Muscle layer of colon (tissue), 2 donors: ENCODE measurements around the gene ARHGAP12.
"Not testable (repeated sequence)": the region's sequence is repeated elsewhere in the genome, so short reads cannot be mapped to it uniquely, and the experiment has no call there.

Experiments
- H3K27ac ChIP-seq: one replicate; pipeline ENCODE4 v1.7.0; 2013; ENCODE audit warnings: low read depth, mild to moderate bottlenecking, low read length, moderate library complexity
- H3K27me3 ChIP-seq, 2 donors: one replicate each; pipeline ENCODE4 v1.7.0; 2013; ENCODE audit warnings: low read length in 2 of 2, mild to moderate bottlenecking in 2 of 2; ENCODE audit not compliant: insufficient read depth in 2 of 2, control insufficient read depth in 1 of 2
- H3K36me3 ChIP-seq: one replicate; pipeline ENCODE4 v1.7.0; 2013; ENCODE audit warnings: mild to moderate bottlenecking, low read length; ENCODE audit not compliant: insufficient read depth
- H3K4me1 ChIP-seq: one replicate; pipeline ENCODE4 v1.7.0; 2013; ENCODE audit warnings: mild to moderate bottlenecking, low read length; ENCODE audit not compliant: insufficient read depth
- H3K4me3 ChIP-seq, 2 donors: one replicate each; pipeline ENCODE4 v1.7.0; 2013; ENCODE audit warnings: low read length in 2 of 2, low read depth in 1 of 2, mild to moderate bottlenecking in 1 of 2, moderate library complexity in 1 of 2
- H3K9ac ChIP-seq: one replicate; pipeline ENCODE4 v1.7.0; 2013; ENCODE audit warnings: low read length
- H3K9me3 ChIP-seq: one replicate; pipeline ENCODE4 v1.7.0; 2013; ENCODE audit warnings: mild to moderate bottlenecking, low read length
- donor health status: abdominal sarcoma.
- donor health status: Adenocarcinoma of cecum.

The ARHGAP12 gene

GRCh38 chr10:31928549-31929260, at the start of gene ARHGAP12:
Gene ARHGAP12, minus strand, starts transcription at chr10:31928831. Its CDS starts 19,976 bp downstream, at chr10:31908855.
- Histone ChIP-seq H3K9me3 (no peaks in the 10 kb centered on the region), H3K4me3 (peak within 1 kb of the TSS; percentile 90 to 92), H3K27ac (peak within 1 kb of the TSS; percentile 82), H3K9ac (peak within 1 kb of the TSS; percentile 81), H3K36me3 (no peaks in the 10 kb centered on the region), H3K27me3 (no peaks in the 10 kb centered on the region), H3K4me1 (peaks cover 12% of the 10 kb centered on the region)

GRCh38 chr10:31978156-31978483, 49.5 kb upstream of the ARHGAP12 start:
- no peaks in the 10 kb centered on the region for H3K27me3 ChIP-seq
- no peaks in the 10 kb centered on the region for H3K36me3 ChIP-seq
- H3K9ac ChIP-seq: no peak overlapping the region
- H3K4me1 ChIP-seq: no peaks in the 10 kb centered on the region
- no peak overlapping the region for H3K4me3 ChIP-seq
- no peaks in the 10 kb centered on the region for H3K9me3 ChIP-seq
- no peak overlapping the region for H3K27ac ChIP-seq

- H3K4me1 ChIP-seq: no peaks in the 10 kb centered on the region
- no peaks in the 10 kb centered on the region for H3K27me3 ChIP-seq
- no peaks in the 10 kb centered on the region for H3K36me3 ChIP-seq
- no peaks in the 10 kb centered on the region for H3K9me3 ChIP-seq
- H3K9ac ChIP-seq: no peak overlapping the region
- H3K4me3 ChIP-seq: no peak overlapping the region
- no peak overlapping the region for H3K27ac ChIP-seq
These were observed 49.0 kb upstream of the ARHGAP12 start for GRCh38 chr10:31977440-31978155.

DNA sequence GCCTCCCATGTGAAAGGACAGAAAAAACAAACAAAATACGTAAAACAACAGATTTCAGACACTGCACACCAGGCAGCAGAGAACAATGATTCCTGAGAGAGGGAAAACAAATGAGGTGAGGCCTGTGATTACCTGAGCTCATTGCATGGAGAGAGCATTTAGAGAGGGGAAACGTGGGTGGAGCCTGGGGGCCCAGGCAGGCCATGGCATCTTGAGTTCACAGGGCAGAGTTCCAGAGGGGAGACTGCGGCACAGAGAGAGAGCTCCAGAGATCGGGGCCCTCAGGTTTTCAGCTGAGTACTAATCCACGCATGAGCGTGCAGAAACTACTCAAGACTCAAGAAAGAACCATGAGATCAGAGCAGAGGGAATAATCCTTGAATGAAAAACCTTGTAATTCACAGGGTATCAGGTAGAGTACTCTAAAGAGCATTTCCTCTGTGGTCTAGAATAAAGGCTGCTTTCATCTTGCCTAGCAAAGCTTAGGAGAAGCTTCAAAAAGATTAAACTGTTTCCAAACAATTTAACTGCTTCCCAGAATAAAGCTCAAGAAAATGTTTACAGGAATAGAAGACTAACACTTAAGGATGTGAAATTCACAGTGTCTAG, 46.6 kb upstream of the ARHGAP12 start:
- no peak overlapping the region for H3K27ac ChIP-seq
- H3K9ac ChIP-seq: no peak overlapping the region
- no peaks in the 10 kb centered on the region for H3K27me3 ChIP-seq
- H3K4me3 ChIP-seq: no peak overlapping the region
- H3K4me1 ChIP-seq: no peaks in the 10 kb centered on the region
- H3K9me3 ChIP-seq: no peaks in the 10 kb centered on the region
- no peaks in the 10 kb centered on the region for H3K36me3 ChIP-seq

GRCh38 chr10:31974434-31975124, 45.9 kb upstream of the ARHGAP12 start:
- Histone ChIP-seq H3K36me3 (no peaks in the 10 kb centered on the region), H3K27ac (no peak overlapping the region), H3K4me3 (no peak overlapping the region), H3K27me3 (no peaks in the 10 kb centered on the region), H3K4me1 (no peaks in the 10 kb centered on the region), H3K9me3 (no peaks in the 10 kb centered on the region), H3K9ac (no peak overlapping the region)

- Histone ChIP-seq H3K36me3 (no peaks in the 10 kb centered on the region), H3K4me1 (no peaks in the 10 kb centered on the region)
These were observed 43.9 kb upstream of the ARHGAP12 start for GRCh38 chr10:31972519-31973041.

GRCh38 chr10:31969847-31970246, 41.2 kb upstream of the ARHGAP12 start:
- H3K9ac ChIP-seq, H3K4me3 ChIP-seq, H3K27ac ChIP-seq, H3K27me3 ChIP-seq, H3K9me3 ChIP-seq, H3K36me3 ChIP-seq, H3K4me1 ChIP-seq: not testable (repeated sequence)

More at GRCh38 chr10:31972519-31973041, 43.9 kb upstream of the ARHGAP12 start:
- Histone ChIP-seq H3K4me3 (no peak overlapping the region), H3K9me3 (no peaks in the 10 kb centered on the region), H3K9ac (no peak overlapping the region), H3K27me3 (no peaks in the 10 kb centered on the region), H3K27ac (no peak overlapping the region)

- H3K9ac ChIP-seq: no peak overlapping the region
- H3K4me1 ChIP-seq: no peaks in the 10 kb centered on the region
These were observed 35.0 kb upstream of the ARHGAP12 start for GRCh38 chr10:31963589-31963980.

GRCh38 chr10:31962826-31963588, 34.4 kb upstream of the ARHGAP12 start:
- no peaks in the 10 kb centered on the region for H3K4me1 ChIP-seq
- H3K9ac ChIP-seq: no peak overlapping the region
- no peaks in the 10 kb centered on the region for H3K27me3 ChIP-seq
- no peak overlapping the region for H3K27ac ChIP-seq
- H3K4me3 ChIP-seq: no peak overlapping the region
- H3K9me3 ChIP-seq: no peaks in the 10 kb centered on the region
- no peaks in the 10 kb centered on the region for H3K36me3 ChIP-seq

More at GRCh38 chr10:31963589-31963980, 35.0 kb upstream of the ARHGAP12 start:
- Histone ChIP-seq H3K4me3 (no peak overlapping the region), H3K27ac (no peak overlapping the region), H3K27me3 (no peaks in the 10 kb centered on the region), H3K36me3 (no peaks in the 10 kb centered on the region), H3K9me3 (no peaks in the 10 kb centered on the region)

- Histone ChIP-seq H3K9me3 (no peaks in the 10 kb centered on the region), H3K36me3 (no peaks in the 10 kb centered on the region), H3K27ac (no peak overlapping the region), H3K27me3 (no peaks in the 10 kb centered on the region), H3K9ac (no peak overlapping the region), H3K4me1 (no peaks in the 10 kb centered on the region), H3K4me3 (no peak overlapping the region)
These were observed 32.8 kb upstream of the ARHGAP12 start for GRCh38 chr10:31961277-31962074.
